Measurements from ENCODE around the gene ZBTB46. TPM values are rescaled to one million over a fixed set of nuclear protein-coding genes. Genes with fewer than 3 reads are reported as not detected.

ZBTB46 gene
- total RNA-seq, 4 donors from 2014 or later: 1.2 to 6.7 (median 5.7) TPM

- H3K4me3 ChIP-seq (ENCODE audit: low read depth, poor library complexity, severe bottlenecking): no peak overlapping the region
- intact Hi-C loops (cut with DNase I; ENCODE audit: low total_unique reads): no loop called here
- TF ChIP-seq CTCF (IDR thresholded peaks at IDR 0.05): no peak
- TF ChIP-seq POLR2A (IDR thresholded peaks at IDR 0.05): no peak
- DNase-seq (ENCODE audit: low spot score in 2 of 2): no peak
- WGBS, 2 donors: 76 to 87% methylated on average over 9 of the region's 9 CpGs
Observed at GRCh38 chr20:63834491-63834880, 3.4 kb upstream of the ZBTB46 start.

GRCh38 chr20:63833776-63834490 is 2.9 kb upstream of the ZBTB46 start:
- intact Hi-C loops (cut with DNase I; ENCODE audit: low total_unique reads): no loop called here
- TF ChIP-seq CTCF (IDR thresholded peaks at IDR 0.05) (no peak), POLR2A (IDR thresholded peaks at IDR 0.05) (no peak)
- WGBS, 2 donors: 67 to 69% methylated on average over 18 to 20 of the region's 20 CpGs
- no peak overlapping the region for H3K4me3 ChIP-seq (ENCODE audit: low read depth, poor library complexity, severe bottlenecking)
- DNase-seq (ENCODE audit: low spot score in 2 of 2): no peak

GRCh38 chr20:63831993-63832686 is 1.1 kb upstream of the ZBTB46 start:
- DNase-seq (ENCODE audit: low spot score in 2 of 2): peak in 1 of 2 donors; percentile 90
- no peak overlapping the region for H3K4me3 ChIP-seq (ENCODE audit: low read depth, poor library complexity, severe bottlenecking)
- WGBS, 2 donors: 11 to 12% methylated on average over 40 to 48 of the region's 76 CpGs
- no peak for TF ChIP-seq CTCF (IDR thresholded peaks at IDR 0.05)
- intact Hi-C loops (cut with DNase I; ENCODE audit: low total_unique reads): no loop called here

GRCh38 chr20:63831646-63831992 is 555 bp upstream of the ZBTB46 start:
- 1% methylated on average over 23 of the region's 55 CpGs; no CpG with 5 or more reads in 1 of the 2 donors for WGBS, 2 donors
- no peak for DNase-seq (ENCODE audit: low spot score in 2 of 2)
- TF ChIP-seq CTCF (IDR thresholded peaks at IDR 0.05): no peak
- TF ChIP-seq POLR2A (IDR thresholded peaks at IDR 0.05): no peak
- peak overlapping the region; percentile 30 for H3K4me3 ChIP-seq (ENCODE audit: low read depth, poor library complexity, severe bottlenecking)
- intact Hi-C loops (cut with DNase I; ENCODE audit: low total_unique reads): no loop called here

GRCh38 chr20:63829945-63830835 is 874 bp downstream of the ZBTB46 start:
- no peak for TF ChIP-seq POLR2A (IDR thresholded peaks at IDR 0.05)
- no peak for TF ChIP-seq CTCF (IDR thresholded peaks at IDR 0.05)
- peak overlapping the region; percentile 62 for H3K4me3 ChIP-seq (ENCODE audit: low read depth, poor library complexity, severe bottlenecking)
- no peak for DNase-seq (ENCODE audit: low spot score in 2 of 2)
- intact Hi-C loops (cut with DNase I; ENCODE audit: low total_unique reads): no loop called here
- 1 to 2% methylated on average over 32 to 38 of the region's 99 CpGs for WGBS, 2 donors

Measured in lower leg skin (tissue), 4 donors.